Peyer's patch (tissue), 4 donors: Measurements from ENCODE around the gene MARCHF4.

Experiments
- POLR2A ChIP-seq, 2 donors: fragments of 450-650 bp; IDR thresholded peaks; one replicate each; pipeline ENCODE4 v1.5.1; 2017; ENCODE audit warnings: antibody characterized with exemption in 2 of 2, mild to moderate bottlenecking in 2 of 2, moderate library complexity in 2 of 2
- TF ChIP-seq, protein P1 (sequence below), 6 experiments: fragments of 450-650 bp in 4 of 6; fragments of 200-600 bp in 2 of 6; sonication (generic) in 1 of 6; IDR thresholded peaks; one replicate each; pipeline ENCODE4 v1.5.1; 2017 to 2019; ENCODE audit warnings: antibody characterized with exemption in 6 of 6, mild to moderate bottlenecking in 3 of 6, moderate library complexity in 1 of 6

DNA sequence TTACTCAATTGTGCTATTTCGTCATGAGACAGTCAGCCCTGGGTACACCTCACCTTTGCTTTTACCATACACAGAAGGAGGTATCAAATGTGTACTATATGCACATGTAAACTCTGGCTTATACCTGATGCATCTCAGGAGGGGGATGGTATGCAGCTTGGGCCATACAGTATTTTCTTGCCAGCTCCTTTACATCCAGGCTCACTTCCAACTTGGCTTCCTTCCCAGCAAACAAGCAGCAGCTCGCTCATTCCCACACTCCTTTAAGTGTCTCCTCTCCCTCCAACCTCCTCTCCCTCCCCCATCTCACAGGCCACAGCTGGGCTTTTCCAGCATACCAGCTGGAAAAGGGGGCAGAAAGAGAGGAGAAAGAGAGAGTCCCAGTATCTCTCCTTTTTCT, 9.6 kb downstream of the MARCHF4 start:
- TF ChIP-seq, protein P1, sequence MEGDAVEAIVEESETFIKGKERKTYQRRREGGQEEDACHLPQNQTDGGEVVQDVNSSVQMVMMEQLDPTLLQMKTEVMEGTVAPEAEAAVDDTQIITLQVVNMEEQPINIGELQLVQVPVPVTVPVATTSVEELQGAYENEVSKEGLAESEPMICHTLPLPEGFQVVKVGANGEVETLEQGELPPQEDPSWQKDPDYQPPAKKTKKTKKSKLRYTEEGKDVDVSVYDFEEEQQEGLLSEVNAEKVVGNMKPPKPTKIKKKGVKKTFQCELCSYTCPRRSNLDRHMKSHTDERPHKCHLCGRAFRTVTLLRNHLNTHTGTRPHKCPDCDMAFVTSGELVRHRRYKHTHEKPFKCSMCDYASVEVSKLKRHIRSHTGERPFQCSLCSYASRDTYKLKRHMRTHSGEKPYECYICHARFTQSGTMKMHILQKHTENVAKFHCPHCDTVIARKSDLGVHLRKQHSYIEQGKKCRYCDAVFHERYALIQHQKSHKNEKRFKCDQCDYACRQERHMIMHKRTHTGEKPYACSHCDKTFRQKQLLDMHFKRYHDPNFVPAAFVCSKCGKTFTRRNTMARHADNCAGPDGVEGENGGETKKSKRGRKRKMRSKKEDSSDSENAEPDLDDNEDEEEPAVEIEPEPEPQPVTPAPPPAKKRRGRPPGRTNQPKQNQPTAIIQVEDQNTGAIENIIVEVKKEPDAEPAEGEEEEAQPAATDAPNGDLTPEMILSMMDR (IDR thresholded peaks at IDR 0.05): no peak
- TF ChIP-seq POLR2A (IDR thresholded peaks at IDR 0.05): no peak
